NT2/D1 (cell line): ENCODE data around the gene TUBA4B.

Source experiments
- SUZ12 ChIP-seq: IDR thresholded peaks from 2 replicates; pipeline ENCODE4 v1.6.1; 2011; ENCODE audit not compliant: insufficient read length, insufficient read depth; ENCODE audit errors: extremely low read depth
- YY1 ChIP-seq: IDR thresholded peaks from 2 replicates; pipeline ENCODE4 v1.6.1; 2011; ENCODE audit not compliant: insufficient read length, insufficient read depth
- ZNF274 ChIP-seq: IDR thresholded peaks from 2 replicates; pipeline ENCODE4 v1.6.1; 2011; ENCODE audit warnings: mild to moderate bottlenecking, low read depth, low read length

DNA sequence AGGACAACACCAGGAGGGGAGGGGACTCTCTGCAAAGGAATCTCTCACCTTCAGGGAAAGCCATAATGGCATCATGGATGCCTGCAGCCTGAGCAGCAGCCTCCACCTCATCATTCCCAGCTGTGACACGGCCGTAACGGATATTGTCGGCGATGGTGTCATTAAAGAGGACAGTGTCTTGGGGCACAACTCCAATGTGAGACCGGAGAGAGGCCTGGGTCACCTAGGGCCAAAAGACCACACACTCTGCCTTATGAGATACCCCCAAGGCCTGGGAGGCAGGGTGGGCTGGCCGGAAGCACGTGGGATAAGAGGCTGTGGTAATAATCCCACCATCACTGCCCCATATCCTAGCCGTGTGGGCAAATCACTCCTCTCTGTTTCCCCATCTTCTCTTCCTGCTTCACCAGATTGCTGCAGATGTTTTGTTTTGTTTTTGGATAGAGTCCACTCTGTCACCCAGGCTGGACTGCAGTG lies 42.1 kb upstream of the TUBA4B start:
- no peak for TF ChIP-seq ZNF274
- no peak for TF ChIP-seq SUZ12
- no peak for TF ChIP-seq YY1
